Embryonic facial prominence (tissue), 1 donor: ENCODE measurements around the gene DCPS.
"Not testable (repeated sequence)": the region's sequence is repeated elsewhere in the genome, so short reads cannot be mapped to it uniquely, and the experiment has no call there.

Source experiments
- DNase-seq: peaks from one replicate; pipeline ENCODE4 v3.0.0-alpha.2; 2016; ENCODE audit errors: extremely low spot score

DCPS gene

DNA sequence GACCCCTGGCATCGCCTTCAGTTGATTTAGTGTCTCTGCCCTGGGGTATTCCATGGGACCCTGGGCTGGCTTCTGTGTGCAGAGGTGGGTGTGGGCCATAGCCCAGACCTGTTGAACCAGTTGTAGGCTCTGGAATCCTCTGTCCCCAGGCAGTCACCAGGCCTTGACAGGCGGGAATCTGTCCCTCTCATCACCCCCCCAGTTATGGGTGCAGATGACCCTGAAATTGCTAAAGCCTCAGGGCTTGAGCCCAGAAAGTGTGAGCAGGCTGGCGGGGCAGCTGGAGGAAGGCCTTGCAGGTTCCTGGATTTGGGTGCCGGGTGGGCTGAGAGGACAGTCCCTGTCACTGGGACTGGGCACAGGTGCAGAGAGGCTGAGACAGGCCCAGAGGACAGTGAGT, 78.8 kb downstream of the DCPS start:
- DNase-seq: not testable (repeated sequence)

DNA sequence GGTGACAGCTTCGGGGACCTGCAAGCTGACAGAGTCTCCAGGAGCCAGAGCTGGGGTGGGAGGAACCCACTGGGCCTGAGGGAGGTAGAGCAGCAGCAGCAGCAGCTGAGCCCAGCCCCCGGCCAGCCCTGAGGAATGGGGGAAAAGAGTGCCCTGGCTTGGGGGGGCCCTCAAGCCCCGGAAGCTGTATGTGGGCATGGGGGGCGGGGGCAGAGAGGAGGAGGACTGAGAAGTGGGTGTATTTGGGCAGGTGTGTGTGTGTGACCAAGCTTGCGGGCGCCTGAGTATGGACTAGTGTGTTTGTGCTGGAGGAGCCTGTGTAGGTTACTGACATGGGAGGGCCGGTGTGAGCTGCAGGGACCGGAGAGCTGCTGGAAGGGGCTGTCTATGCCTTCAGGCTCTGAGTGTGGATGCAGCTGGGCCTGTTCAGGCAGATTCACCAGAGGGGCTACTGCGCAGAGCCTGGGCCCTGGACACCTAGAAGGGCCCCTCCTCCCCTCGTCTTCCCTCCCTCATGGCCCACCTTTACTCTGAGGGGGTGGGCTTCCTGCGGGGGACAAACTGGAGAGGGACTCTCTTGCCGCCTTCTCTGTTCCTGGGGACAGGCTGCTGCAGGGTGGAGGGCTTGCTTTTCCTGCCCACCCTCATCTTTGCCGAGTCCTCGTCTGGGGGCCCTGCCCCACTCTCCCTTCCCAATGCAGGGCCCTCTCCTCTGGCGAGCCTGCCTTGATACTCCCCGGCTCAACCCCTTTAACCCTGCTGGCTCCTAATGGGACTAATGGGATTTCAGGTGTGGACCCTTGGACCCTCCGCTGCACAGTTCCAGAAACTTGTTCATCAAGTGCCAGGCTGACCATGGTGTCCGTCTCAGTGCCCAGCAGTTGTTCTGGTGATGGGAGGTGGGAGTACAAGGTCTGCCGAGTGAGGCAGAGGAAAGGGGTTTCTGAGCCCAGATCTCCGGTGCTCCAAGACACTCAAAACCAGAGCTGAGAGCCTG, 79.8 kb downstream of the DCPS start:
- no peak for DNase-seq

DNA sequence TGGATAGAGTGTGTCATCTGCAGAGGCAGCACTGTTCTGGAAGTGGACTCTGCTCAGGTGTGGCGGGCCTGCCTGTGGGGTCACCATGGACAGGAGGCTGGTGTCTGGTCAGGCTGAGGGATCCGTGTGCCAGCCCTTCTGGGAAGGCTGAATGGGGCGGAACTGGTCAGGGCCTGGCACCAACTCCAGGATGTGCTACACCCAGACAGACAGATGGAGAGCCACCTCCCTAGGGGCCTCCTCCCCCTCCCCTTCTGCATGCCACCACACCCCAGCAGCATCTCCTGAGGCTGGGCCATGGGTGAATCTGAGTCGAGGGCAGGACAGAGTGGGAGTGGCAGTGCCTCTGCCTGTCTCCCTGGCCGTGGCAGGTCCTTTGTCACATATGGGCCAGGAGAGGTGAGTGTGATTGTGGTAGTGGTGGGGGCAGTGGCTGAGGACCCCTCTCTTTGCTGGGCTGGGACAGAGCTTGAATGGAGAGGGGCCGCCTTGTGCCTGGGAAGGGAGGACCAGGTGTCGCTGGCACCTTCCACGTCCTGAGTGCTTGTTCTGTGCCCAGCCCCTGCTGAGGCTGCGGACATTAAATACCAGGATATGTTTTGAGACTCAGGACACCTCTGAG, 80.7 kb downstream of the DCPS start:
- DNase-seq: no peak

DNA sequence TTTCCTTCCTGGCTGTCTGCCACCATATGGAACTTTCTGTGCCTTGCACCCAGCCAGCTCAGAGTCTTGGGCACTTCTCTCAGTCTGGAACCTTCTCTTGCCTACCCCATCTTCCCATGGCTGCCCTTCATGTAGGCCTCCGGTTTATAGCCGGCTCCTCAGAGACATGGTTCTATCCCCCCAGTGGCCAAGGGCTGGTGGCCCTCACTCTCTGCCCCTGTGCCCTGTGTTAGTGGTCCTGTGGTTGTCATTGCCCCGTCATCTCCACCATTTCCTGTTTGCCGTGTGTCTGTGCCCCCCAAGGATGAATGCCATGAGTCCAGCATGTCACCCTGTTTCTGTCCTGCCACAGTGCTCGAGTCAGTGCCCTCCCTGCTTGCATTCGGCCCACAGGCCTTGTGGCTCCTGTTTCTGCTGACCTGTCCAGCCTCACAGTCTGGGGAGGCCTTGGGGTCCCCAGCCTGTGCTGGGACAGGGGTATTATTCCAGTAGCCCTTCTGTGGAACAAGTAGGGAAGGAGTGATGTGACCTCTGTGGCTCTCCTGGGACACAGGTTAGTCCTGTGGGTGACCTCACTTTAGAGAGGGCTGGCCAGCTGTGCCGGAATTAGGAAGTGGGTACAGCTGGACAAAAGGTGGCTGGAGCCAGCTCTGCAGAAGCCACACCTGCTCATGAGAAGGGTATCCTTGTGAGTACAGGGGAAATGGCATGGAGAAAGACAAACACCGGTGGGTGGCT, 82.3 kb downstream of the DCPS start:
- no peak for DNase-seq

DNA sequence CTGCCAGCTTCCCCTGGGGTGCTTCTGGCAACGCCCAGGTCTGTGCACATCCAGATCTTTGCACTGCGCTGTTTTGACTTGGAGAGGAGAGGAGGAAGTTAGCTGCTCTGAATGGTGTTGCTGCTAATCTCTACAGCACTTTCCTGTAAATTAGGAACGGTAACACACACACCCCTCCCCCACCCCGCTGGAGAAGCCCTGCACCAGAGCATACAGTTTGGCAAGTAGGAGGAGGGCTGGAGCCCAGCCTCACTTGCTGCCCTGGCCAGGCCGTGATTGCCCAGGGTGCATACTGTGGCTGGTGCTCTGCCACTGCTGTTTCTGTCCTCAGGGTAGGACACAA, 82.8 kb downstream of the DCPS start:
- not testable (repeated sequence) for DNase-seq

DNA sequence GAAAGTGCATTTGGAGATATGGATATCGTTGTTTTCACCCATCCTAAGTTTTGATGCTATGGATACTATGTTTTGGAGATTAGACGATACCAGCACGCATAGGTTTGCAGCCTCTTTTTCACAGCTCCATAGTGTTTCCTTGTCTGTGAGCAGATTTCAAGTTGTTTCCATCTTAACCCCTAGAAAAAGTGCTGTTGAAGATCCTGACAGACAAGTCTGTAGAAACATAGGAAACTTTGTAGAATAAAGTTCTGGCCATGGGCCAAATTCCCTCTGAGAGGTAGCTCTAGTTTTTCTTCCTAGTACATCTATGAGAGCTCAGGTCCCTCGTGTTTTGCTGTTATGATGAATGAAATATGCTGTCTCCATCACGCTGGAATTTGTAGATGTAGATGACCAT, 84.0 kb downstream of the DCPS start:
- no peak for DNase-seq

DNA sequence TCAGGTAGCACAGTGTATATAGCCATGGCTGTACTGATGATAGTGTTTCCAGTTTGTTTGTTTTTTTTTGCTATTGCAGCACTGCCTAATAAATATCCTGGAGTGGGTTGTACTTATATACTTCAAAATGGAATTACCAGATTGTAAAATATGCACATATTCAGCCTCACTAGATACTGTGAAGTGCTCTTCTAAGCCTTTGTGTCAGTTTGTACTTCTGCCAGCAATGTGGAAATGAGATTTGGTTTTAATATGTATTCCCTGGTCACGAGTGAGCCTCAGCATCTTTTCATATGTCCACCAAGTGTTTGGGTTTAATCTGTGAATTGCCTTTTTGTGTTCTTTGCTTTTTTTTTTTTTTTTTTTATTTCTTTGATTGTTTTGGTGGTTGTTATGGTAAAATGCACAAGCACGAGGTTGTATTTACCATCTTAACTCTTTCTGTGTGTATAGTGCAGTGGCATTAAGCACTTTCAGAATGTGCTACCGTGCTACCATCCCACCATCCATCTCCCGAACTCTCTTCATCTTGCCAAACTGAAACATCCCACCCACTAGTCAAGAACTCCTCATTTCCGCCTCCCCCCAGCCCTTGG, 86.5 kb downstream of the DCPS start:
- DNase-seq: no peak

DNA sequence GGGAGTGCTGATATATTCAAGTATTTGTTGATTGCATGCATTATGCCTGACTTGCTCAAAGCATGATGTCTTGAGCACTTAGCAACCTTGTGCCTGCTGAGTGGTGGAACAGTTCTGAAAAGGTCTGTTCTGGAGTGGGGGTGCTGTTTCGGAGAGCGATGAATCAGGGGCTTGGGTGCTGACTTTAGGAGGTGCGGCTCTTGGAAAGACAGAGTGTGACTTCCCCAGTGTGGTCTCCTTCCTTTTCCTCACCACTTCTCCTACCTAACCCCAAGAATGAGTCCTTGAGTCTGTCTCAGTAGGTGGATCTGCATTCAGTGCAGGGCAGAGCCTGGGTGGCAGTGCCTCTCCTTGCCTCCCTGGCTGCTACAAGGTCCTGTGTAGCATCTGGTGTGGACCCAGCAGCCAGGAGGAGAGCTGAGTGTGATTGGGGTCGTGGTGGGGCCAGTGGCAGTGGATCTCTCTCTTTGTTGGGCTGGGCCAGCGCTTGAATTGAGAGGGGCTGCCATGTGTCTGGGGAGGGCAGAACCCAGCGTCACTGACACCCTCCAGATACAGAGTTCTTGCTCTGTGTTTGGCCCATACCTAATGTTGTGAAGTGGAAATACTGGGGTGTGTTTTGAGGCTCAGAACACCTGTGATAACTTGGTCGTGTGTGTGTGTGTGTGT, 87.6 kb downstream of the DCPS start:
- DNase-seq: no peak

DNA sequence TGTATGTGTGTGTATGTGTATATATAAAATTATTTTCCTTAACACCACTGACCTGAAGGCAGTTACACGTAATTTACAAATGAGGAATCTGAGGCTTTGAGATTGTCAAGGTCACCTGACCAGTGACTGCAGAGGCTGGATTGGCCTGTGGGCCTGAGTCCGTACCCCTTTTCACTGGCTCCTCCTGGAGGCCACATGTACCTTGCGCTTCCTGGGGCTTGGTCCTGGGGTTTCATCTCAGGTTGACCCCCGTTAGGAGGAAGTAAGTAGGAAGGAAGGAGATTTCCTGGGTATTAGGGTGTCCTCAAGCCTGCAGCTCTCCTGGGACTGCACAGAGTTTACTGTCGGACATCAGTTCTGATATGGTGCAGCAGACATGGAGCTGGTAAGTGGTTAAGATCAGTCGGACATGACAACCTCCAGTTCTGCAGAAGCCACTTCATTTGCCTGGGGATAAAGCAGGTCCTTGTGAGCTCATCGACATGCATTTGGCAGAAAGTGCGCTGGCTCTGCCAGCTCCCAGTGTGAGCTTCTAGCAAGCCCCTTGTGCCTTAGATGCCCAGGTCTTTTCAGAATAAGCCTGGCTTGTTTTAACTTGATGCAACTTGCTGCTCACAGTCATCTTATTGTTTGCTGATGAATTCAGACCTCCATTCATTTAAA, 88.2 kb downstream of the DCPS start:
- DNase-seq: no peak

DNA sequence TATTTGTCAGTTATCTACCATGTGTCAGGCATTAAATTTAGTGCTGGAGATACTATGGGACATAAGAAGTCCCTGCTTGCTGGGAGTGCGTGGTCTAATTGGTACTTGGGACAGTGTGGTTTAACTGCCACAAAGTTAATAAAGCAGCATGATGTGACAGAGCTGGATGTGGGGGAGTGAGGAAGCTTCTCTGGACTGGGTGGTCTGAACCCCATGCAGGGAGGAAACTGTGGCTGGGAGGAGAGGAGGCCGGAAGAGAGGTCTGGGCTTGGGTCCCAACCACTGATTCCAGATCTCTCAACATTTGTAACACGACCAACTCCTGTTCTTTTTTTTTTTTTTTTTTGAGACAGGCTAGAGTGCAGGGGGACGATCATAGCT, 88.8 kb downstream of the DCPS start:
- DNase-seq: no peak

DNA sequence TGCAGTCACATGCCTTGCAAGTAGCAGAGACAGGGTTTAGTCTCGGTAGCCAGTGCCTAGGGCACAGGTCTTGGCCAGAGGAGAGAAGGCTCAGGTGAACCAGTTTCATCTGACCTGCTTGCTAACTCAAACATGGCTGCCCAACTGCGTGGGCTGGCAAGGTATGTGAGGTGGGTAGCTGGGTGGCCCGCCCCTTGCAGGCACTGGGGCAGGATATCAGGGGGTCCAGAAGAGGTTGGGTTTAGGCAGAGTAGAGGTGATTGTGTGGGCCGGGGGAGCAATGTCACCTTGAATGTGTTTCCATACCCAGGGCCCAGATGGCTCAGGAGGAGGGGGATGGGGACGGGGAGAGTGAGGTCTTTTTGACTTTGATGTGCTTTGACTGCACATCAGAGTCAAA, 89.3 kb downstream of the DCPS start:
- no peak for DNase-seq

DNA sequence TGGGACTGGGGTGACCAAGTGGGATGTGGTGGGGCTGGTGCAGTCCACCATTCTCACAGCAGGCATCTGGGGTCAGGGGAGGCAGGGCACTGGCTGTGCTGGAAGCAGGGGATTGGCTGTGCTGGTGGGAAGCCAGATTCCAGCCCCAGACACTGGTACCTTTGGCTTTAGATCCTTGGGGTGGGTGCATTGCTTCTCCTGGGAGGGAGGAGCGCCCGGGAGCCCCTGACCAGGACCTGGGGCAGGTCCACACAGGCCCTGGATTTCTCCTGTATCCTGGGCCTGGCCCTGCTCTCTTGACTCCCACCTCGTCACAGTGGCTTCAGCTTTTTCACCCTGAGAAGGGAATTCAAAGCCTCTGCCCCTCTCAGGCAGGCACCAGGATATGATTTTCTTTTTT, 90.2 kb downstream of the DCPS start:
- DNase-seq: no peak

DNA sequence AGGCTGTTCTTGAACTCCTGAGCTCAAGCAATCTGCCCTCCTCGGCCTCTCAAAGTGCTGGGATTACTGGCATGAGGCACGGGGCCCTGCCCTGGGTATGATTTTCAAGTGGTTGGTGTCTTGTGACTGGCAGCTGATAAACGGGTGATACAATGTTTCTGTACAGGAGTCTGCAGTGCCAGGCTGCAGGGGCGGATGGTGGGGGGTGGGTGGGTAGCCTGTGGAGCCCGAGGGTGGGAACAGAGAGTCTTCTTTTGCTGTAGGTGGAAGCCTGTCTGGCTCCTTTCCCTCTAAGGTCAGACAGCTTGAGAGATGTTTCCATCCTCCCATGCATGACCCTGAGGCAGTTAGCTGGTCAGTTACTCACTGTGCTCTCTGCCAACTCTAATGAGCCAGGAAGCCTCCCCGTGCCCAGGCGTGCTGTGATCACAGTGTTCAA, 90.8 kb downstream of the DCPS start:
- DNase-seq: not testable (repeated sequence)
